Stimulated activated CD4-positive, alpha-beta T cell treated with anti-CD3 and anti-CD28 coated beads, Interleukin-4, amount 100 ng/mL, for 48 hours (primary cell): ENCODE data around the gene BMPR2.
A peak's percentile ranks its signal among the peaks of the same experiment; 100 is the strongest.
"Not testable (repeated sequence)": the region's sequence is repeated elsewhere in the genome, so short reads cannot be mapped to it uniquely, and the experiment has no call there.

ENCODE experiments used
- DNase-seq, 2 donors: peaks; one replicate each; pipeline ENCODE4 v3.0.0-alpha.2; 2020; ENCODE audit warnings: low read depth in 2 of 2

Gene BMPR2

DNA sequence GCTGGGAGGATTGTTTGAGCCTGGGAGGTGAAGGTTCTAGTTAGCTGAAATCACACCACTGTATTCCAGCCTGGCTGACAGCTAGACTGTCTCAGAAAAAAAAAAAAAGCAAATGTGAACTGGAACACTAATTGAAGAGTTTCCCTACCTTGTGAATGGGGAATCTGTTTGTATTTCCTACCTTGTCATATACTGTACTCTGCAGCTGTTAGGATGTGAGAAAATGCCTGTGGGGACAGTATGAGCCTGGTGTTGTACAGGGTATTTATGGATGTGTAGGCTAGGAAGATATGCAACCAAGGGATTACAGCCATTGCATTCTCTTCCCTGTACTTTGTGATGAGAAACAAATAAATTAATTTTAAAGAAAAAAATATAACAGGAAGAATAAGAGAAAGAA, 145.3 kb downstream of the BMPR2 start:
- DNase-seq: no peak

DNA sequence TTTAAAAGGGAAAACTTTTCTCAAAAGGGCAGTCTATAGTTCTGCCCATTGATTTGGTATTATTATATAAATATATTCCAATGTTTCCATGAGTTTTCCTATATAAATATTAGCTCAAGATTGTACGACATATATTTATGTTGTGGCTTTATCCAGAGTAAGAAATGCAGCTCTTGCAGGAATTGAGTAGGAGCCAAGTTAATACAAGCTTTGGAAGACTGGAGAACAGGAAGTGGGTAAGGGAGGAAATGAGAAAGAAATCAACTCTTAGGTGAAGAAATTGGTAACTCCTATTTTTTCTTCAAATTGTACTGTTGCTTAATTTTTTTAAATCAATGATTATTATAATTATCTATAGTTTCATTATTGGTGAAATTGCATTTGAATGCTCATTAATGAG, 153.3 kb downstream of the BMPR2 start:
- DNase-seq: no peak

GRCh38 chr2:202530038-202530437, 153.9 kb downstream of the BMPR2 start:
- DNase-seq: no peak

- DNase-seq: not testable (repeated sequence)
These were observed 159.2 kb downstream of the BMPR2 start for GRCh38 chr2:202535290-202535689.

DNA sequence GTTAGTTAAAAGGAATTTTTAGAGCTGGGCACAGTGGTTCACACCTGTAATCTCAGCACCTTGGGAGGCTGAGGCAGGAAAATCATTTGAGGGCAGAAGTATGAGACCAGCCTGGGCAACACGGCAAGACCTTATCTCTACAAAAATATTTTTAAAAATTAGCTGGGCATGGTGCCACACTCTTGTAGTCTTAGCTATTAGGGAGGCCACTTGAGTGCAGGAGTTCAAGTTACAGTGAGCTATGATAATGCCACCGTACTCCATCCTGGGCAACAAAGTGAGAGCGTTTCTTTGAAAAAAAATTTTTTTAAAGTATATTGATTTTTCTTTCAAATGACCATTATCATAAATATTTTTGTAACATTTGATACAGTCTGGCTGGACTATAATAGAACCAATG, 165.0 kb downstream of the BMPR2 start:
- DNase-seq: no peak

DNA sequence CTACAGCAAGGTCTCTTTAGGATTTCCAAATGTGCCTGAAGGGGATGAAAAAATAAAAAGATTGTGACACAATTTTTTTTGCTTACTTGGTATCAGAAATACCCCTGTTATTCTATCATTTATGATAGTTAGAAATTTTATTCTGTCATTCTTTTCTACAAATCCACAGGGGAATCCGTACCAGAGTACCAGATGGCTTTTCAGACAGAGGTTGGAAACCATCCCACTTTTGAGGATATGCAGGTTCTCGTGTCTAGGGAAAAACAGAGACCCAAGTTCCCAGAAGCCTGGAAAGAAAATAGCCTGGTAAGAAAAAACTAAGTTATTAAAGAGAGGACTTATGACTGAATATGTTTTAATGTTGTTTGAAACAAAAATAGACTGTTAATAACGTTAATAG, 166.0 kb downstream of the BMPR2 start:
- no peak for DNase-seq

DNA sequence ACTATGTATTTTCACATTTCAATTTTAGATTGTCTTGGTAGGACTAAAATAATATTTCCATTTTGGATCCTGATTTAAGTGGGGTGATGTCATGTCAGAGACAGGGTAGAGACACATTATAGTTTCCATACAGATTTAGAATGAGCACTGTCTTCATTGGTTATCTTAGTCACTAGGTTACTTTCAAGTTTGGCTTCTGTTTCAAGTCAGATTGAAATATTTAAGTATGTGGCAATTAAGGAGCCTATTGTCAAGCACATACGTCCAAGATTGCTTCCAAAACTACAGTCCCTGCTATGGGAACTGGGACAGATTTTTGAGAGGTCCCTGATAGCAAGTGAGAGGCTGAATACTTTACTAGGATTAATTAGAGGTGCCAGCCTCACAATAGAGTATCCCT, 169.4 kb downstream of the BMPR2 start:
- no peak for DNase-seq

DNA sequence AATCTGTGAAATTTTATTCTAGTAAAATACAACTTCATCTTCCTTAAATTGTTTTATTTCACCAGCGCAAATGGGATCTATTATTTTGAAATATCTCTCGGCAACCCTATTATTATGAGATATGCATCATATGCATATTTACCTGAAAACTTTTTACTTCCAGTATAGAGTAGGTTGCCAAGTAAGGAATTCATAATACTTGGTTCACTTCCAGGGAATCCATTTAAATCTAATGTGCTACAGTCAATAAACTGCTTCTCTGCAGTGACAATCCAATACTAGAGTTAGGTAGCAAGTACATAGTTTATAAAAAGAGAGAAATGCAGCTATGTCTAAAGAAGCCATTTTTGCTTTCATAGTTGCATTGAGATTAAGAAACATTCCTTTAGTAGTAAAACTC, 169.8 kb downstream of the BMPR2 start:
- no peak for DNase-seq

DNA sequence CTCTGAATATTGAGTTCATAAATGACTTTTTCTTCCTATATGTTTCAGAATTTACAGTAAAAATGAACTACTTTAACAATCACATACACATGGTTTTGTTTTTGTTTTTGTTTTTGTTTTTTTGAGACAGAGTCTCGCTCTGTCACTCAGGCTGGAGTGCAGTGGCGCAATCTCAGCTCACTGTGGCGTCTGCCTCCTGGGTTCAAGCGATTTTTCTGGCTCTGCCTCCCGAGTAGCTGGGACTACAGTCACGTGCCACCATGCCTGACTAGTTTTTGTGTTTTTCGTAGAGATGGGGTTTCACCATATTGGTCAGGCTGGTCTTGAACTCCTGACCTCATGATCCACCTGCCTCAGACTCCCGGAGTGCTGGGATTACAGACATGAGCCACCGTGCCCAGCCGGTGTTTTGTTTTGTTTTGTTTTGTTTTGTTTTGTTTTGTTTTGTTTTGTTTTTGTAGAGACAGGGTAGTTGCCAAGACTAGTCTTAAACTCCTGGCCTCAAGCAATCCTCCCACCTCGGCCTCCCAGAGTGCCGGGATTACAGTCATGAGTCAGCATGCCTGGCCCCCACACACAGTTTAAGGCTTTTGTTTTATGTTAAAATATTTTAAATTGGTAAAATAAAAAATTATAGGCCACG, 170.5 kb downstream of the BMPR2 start:
- not testable (repeated sequence) for DNase-seq

- DNase-seq: no peak
These were observed 172.1 kb downstream of the BMPR2 start for GRCh38 chr2:202548240-202548639.

GRCh38 chr2:202551000-202551399, 174.9 kb downstream of the BMPR2 start:
- DNase-seq: not testable (repeated sequence)

DNA sequence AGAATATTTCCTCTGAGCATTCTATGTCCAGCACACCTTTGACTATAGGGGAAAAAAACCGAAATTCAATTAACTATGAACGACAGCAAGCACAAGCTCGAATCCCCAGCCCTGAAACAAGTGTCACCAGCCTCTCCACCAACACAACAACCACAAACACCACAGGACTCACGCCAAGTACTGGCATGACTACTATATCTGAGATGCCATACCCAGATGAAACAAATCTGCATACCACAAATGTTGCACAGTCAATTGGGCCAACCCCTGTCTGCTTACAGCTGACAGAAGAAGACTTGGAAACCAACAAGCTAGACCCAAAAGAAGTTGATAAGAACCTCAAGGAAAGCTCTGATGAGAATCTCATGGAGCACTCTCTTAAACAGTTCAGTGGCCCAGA, 179.2 kb downstream of the BMPR2 start:
- DNase-seq: no peak

DNA sequence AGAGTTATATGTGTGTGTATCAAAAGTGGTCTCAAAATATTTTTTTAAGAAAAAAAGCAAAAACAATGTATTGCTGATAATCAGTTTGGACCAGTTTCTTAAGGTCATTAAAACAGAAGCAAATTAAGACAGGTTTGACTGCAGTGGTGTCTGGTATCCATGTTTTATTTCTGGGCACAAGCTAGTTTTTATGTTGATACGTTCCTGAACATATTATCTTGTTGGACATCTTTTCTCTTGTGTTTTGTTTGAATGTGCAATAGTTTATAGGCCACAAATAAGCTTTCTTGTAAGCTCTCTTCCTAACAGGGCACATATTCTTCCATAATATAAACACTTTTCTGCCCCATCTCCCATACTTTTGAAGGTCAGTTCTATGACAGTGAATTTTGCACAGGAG, 184.1 kb downstream of the BMPR2 start:
- no peak for DNase-seq

DNA sequence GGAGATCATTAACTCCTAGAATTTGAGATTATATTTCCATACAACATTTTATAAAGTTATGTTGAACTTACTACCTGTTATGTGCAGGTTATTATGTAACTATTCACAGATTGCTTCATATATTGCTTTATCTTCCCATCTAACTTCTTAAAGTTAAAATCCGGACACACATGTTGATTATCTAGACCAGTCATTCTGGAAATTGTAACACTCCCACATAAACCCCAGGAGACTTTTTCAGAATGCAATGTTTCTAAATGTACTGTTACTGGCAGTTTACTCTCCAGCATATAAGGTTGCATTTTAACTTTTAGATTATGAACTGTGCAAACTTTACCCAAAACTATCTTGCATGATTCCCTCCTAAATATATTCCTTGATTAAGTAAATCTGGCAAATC, 188.1 kb downstream of the BMPR2 start:
- no peak for DNase-seq

- DNase-seq: no peak
These were observed 190.2 kb downstream of the BMPR2 start for GRCh38 chr2:202566286-202566685.

GRCh38 chr2:202574541-202574940, 198.4 kb downstream of the BMPR2 start:
- no peak for DNase-seq

DNA sequence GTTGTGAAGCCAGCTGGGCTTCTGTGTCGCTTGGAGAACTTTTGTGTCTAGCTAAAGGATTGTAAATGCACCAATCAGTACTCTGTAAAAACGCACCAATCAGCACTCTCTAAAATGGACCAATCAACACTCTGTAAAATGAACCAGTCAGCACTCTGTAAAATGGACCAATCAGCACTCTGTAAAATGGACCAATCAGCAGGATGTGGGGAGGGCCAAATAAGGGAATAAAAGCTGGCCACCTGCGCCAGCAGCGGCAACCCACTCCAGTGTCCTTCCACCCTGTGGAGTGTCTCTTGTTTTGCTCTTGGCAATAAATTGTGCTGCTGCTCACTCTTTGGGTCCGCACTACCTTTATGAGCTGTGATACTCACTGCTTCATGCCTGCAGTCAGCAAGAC, 199.1 kb downstream of the BMPR2 start:
- DNase-seq: not testable (repeated sequence)

GRCh38 chr2:202577250-202578183, 201.4 kb downstream of the BMPR2 start:
- DNase-seq: no peak

- DNase-seq: not testable (repeated sequence)
These were observed 206.7 kb downstream of the BMPR2 start for GRCh38 chr2:202582846-202583245.

- no peak for DNase-seq
These were observed 207.6 kb downstream of the BMPR2 start for GRCh38 chr2:202583709-202584219.

DNA sequence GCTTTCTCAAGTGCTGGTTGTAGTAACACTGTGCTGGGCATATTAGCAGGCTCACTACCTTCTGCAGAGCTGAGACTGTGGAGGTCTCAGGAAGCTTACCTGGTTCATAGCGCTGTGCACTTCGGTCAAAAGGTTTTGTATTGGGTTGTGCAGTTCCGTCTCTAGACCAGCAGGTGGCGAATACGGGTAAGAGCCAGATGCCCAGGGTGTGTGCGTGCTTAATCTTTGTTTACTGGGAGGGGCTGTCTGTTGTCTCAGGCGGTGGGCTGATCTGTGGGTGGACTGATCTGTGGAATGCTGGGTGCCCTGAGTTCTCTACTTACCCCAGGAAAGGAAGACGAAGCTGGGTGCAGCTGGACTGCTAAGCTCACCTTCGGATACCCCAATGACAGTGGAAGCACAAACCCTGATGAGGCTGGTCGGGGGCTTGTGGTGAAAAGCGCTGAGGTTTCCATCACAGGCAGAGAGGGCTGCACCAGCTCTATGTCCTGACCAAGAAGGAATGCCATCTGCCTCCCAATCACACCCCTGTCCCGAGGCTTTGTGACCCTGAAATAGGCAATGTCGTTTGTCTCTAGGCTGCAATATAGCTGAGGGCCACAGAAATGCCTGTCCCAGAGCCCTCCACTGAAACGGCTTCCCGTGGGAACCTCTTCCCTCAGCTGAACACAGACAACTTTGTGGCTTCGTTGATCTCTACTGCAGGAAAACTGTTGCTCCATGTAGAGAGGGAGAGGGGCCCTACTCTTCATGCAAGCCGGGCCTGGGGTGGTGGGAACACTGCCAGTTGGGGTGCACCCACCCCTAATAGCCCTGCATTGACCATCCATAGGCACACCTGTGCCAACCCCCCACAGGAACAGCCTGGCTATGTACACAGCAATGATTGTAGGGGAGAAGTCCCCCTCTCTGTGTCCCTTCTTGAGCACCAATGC, 212.8 kb downstream of the BMPR2 start:
- DNase-seq: peak; percentile 45 to 48

GRCh38 chr2:202589582-202589949, 213.4 kb downstream of the BMPR2 start:
- no peak for DNase-seq
